Measurements from ENCODE around the gene CRTAP.
A peak's percentile ranks its signal among the peaks of the same experiment; 100 is the strongest.
"Not testable (repeated sequence)": the region's sequence is repeated elsewhere in the genome, so short reads cannot be mapped to it uniquely, and the experiment has no call there.

The CRTAP gene

DNA sequence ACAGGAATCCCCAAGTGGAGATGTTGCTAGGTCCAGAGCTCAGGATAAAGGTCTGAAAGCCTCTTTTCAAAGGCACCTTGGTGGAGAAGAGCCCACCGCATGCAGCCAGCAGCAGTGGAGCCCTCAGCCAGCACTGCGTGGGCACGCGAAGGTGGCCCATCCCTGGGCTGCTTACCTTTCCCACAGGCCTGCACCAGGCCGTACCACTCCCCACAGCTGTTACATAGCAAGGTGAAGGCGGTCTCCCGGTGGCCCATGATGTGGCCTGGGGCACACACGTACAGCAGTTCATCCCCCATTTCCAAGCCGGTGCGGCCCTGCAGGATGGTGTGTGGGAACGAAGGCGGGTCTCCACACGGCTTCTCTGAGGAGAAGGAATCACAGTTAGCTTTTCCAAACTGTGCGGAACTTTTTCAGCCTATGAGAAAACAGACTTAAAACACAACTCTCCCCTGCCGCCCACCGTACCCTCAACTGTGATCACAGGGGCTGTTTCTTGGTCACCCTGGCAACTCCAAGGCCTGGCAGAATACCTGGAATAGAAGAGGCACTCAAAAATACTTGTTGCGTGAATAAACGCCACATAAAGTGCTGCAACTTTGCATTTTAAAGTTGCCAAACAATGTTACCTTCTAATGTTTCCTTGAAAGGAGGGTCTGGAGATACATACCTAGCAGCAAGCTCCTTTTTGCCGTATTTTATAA is 61.0 kb downstream of the CRTAP start:
- DNase-seq (ENCODE audit: low read depth), result no peak

DNA sequence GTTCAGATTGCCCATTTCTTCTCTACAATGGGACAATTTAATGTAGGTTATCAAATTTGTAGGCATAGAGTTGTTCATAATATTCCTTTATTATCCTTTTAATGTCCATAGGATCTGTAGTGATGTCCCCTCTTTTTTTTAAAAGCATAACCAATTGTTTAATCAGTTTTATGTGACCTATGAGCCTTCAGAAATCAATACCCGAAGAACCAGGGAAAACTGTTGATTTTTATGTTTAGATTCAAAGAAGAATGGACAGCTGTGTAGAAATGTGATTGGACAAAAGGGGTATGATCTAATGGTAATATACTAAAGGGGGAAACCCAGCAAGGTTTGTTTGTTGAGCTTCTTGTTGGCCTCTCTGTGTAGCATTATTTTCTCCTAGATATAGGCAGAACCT is 65.3 kb downstream of the CRTAP start:
- DNase-seq (ENCODE audit: low read depth), result no peak

DNA sequence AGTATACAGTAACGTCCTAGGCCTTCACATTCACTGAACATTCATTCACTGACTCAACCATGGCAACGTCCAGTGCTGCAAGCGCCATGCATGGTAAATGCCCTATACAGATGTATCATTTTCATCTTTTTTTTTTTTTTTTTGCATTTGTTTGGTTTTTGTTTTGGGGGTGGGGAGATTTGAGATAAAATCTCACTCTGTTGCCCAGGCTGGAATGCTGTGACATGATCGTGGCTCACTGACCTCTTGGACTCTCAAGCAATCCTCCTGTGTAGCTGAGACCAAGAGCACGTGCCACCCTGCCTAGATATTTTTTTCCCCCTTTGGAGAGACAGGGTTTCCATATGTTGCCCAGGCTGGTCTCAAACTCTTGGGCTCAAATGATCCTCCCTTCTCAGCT is 67.4 kb downstream of the CRTAP start:
- DNase-seq (ENCODE audit: low read depth), result peak; percentile 65

DNA sequence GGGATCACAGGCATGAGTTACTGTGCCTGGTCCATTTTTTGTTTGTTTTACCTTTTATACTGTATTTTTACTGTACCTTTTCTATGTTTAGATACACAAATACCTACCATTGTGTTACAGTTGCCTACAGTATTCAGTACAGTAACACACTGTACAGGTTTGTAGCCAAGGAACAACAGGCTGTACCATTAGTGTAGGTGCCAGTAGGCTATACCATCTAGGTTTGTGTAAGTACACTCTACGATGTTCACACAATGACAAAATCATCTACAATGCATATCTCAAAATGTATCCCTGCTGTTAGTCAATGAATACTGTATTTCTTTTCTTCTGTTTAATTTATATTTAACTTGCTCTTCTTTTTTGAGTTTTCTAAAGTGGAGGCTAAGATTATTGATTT is 67.8 kb downstream of the CRTAP start:
- not testable (repeated sequence) for DNase-seq (ENCODE audit: low read depth)

DNA sequence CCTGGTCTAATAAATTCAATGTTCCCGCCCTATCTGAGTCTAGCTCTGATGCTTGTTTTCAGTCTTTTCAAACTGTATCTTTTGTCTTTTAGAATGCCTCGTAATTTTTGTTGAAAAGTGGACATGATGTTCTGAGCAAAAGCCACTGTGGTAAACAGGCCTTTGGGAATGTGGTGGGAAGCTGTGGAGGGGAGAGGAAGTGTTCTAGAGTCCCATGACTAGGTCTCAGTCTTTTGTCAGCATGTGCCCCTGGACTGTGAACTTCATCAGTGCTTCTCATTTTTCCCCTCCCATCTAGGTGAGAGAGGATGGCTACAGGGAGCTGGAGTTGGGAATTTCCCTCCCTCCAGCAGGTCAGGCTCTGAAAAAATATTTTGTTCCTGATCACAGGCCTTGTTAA is 71.0 kb downstream of the CRTAP start:
- DNase-seq (ENCODE audit: low read depth), result no peak

DNA sequence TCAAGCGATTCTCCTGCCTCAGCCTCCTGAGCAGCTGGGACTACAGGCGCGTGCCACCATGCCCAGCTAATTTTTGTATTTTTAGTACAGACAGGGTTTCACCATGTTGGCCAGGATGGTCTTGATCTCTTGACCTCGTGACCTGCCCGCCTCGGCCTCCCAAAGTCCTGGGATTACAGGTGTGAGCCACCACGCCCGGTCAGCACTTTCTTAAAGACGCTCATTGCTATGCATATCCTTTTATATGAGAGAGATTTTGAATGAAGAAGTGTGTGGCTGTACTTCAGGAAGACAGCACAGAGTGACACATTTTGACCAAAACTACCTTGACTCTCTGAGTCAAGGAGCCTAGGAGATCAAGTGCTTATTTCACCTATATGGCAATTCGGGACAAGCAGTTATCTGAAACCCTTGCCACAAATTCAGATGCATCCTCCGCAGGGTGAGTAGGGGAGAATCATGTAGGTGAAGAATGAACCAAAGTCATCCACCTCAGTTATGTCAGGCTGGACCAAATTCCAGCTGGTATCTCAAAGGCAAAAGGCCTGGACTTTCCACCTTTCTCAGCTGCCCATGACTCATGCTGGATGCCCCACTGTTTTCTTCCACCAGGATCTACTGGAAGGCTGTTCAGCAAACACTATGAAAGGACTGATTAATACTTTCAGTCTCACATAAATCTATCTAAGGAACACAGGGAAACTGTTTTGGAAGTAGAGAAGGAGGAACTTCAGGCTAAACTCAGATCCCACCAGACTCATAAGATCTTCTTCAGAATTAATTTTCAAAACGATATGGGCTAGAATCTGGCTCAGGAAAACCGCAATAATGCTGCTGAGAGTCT is 72.9 kb downstream of the CRTAP start:
- DNase-seq (ENCODE audit: low read depth), result no peak

DNA sequence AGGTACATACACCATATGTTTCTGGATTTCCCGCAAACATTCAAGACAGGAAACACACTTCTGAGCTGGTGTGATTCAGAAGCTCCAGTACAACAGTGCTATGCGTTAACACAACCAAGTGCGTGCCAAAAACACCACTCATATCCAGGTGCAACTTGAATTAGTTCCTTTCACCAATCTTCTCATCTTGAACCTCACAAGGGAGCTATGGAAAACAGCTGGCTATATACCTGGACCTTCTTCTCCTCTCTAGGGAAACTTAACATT is 73.5 kb downstream of the CRTAP start:
- DNase-seq (ENCODE audit: low read depth), result no peak

DNA sequence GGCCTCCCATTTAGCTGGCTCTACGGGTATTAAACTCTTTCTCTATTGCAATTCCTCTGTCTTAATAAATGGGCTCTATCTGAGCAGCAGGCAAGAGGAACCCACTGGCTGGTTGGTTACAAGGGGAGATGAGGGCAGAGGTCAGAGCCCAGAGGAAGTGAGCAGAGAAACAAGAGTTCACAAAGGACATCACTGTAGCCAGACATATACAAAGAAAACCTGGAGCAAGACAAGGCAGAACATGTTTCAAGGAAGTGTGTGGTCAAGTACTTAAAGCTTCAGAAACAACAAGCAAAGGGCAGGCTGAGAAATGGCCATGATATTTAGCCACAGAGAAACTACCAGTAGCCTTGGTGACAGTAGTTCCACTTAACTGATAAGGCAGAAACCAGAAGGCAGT is 80.5 kb downstream of the CRTAP start:
- no peak for DNase-seq (ENCODE audit: low read depth)

DNA sequence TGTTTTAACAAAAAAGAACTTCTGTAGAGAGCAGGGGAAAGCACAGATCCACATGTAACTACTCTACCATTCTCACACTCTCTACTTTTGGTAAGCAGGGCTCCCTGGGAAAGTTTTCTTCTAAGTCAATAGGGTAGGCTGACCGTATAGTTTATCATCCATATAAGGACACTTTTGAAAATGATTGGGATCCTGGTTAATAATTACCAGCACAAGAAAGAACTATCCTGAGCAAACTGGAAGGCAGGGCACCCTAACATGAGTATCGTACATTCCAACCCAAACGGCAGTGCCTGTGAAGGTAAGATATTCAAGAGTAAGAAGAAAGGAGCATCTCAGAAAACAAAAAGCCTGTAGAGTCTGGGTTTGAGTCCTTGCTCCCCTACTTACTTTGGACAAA is 82.7 kb downstream of the CRTAP start:
- no peak for DNase-seq (ENCODE audit: low read depth)

All from HS-27A (cell line).